ENCODE data around the gene RBM44.

Gene RBM44

GRCh38 chr2:237879058-237879430, 80.5 kb downstream of the RBM44 start:
- Histone ChIP-seq H3K27me3 (ENCODE audit: insufficient read depth, poor library complexity, severe bottlenecking) (no peaks in the 10 kb centered on the region), H3K4me3 (replicated peaks; ENCODE audit: insufficient read depth, low read length) (no peak overlapping the region), H3K27ac (replicated peaks) (no peak overlapping the region)
- TF ChIP-seq CTCF (IDR thresholded peaks at IDR 0.05; ENCODE audit: insufficient read depth, low read length) (no peak), GABPA (IDR thresholded peaks at IDR 0.05; ENCODE audit: low read depth) (no peak), POLR2AphosphoS5 (IDR thresholded peaks at IDR 0.05; ENCODE audit: low read depth) (no peak), SPI1 (IDR thresholded peaks at IDR 0.05; ENCODE audit: borderline replicate concordance, low read depth) (no peak)
- TF ChIP-seq, protein P1, sequence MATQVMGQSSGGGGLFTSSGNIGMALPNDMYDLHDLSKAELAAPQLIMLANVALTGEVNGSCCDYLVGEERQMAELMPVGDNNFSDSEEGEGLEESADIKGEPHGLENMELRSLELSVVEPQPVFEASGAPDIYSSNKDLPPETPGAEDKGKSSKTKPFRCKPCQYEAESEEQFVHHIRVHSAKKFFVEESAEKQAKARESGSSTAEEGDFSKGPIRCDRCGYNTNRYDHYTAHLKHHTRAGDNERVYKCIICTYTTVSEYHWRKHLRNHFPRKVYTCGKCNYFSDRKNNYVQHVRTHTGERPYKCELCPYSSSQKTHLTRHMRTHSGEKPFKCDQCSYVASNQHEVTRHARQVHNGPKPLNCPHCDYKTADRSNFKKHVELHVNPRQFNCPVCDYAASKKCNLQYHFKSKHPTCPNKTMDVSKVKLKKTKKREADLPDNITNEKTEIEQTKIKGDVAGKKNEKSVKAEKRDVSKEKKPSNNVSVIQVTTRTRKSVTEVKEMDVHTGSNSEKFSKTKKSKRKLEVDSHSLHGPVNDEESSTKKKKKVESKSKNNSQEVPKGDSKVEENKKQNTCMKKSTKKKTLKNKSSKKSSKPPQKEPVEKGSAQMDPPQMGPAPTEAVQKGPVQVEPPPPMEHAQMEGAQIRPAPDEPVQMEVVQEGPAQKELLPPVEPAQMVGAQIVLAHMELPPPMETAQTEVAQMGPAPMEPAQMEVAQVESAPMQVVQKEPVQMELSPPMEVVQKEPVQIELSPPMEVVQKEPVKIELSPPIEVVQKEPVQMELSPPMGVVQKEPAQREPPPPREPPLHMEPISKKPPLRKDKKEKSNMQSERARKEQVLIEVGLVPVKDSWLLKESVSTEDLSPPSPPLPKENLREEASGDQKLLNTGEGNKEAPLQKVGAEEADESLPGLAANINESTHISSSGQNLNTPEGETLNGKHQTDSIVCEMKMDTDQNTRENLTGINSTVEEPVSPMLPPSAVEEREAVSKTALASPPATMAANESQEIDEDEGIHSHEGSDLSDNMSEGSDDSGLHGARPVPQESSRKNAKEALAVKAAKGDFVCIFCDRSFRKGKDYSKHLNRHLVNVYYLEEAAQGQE (IDR thresholded peaks at IDR 0.05; ENCODE audit: insufficient replicate concordance, low read depth): no peak
- no peak for DNase-seq (ENCODE audit: low read depth in 1 of 2, low spot score in 1 of 2)

DNA sequence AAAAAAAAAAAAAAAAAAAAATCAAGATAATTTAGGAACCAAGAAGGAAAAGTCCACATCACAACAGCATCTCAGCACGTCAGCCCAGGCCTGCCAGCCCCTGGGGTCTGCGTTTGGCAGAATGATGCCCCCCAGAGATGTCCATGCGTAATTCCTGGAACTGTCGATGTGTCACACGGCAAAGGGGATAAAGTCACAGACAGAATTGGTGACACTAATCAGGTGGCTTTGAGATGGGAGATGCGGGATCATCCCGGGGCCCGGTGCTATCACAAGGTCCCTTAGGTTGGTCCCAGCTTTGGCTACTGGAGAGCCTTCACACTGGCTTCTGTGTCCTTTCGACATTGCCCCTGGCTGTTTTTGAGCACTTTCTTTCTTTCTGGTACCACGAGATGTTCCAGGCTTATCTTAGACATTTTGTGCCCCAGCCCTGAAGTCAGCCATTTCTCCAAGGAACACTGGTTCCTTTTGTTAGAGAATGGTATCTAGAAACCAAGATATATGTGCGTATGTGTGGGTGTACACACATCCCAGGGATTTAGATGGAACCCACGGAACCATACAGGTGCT, 81.5 kb downstream of the RBM44 start:
- TF ChIP-seq, protein P1 (IDR thresholded peaks at IDR 0.05; ENCODE audit: insufficient replicate concordance, low read depth): no peak
- TF ChIP-seq GABPA (IDR thresholded peaks at IDR 0.05; ENCODE audit: low read depth): no peak
- no peak for TF ChIP-seq SPI1 (IDR thresholded peaks at IDR 0.05; ENCODE audit: borderline replicate concordance, low read depth)
- TF ChIP-seq POLR2AphosphoS5 (IDR thresholded peaks at IDR 0.05; ENCODE audit: low read depth): no peak
- no peak for TF ChIP-seq CTCF (IDR thresholded peaks at IDR 0.05; ENCODE audit: insufficient read depth, low read length)
- DNase-seq (ENCODE audit: low read depth in 1 of 2, low spot score in 1 of 2): no peak
- Histone ChIP-seq H3K4me3 (replicated peaks; ENCODE audit: insufficient read depth, low read length) (no peak overlapping the region), H3K27ac (replicated peaks) (no peak overlapping the region), H3K27me3 (ENCODE audit: insufficient read depth, poor library complexity, severe bottlenecking) (no peaks in the 10 kb centered on the region)

- TF ChIP-seq, protein P1 (IDR thresholded peaks at IDR 0.05; ENCODE audit: insufficient replicate concordance, low read depth): no peak
- TF ChIP-seq CTCF (IDR thresholded peaks at IDR 0.05; ENCODE audit: insufficient read depth, low read length) (no peak), GABPA (IDR thresholded peaks at IDR 0.05; ENCODE audit: low read depth) (no peak), POLR2AphosphoS5 (IDR thresholded peaks at IDR 0.05; ENCODE audit: low read depth) (no peak), SPI1 (IDR thresholded peaks at IDR 0.05; ENCODE audit: borderline replicate concordance, low read depth) (no peak)
- Histone ChIP-seq H3K27ac (replicated peaks) (no peak overlapping the region), H3K4me3 (replicated peaks; ENCODE audit: insufficient read depth, low read length) (no peak overlapping the region), H3K27me3 (ENCODE audit: insufficient read depth, poor library complexity, severe bottlenecking) (no peaks in the 10 kb centered on the region)
- DNase-seq (ENCODE audit: low read depth in 1 of 2, low spot score in 1 of 2): no peak
These were observed 84.2 kb downstream of the RBM44 start for GRCh38 chr2:237882510-237883481.
